Measurements from ENCODE around the gene TSPAN14. TPM values are rescaled to one million over a fixed set of nuclear protein-coding genes. Genes with fewer than 3 reads are reported as not detected.

Gene TSPAN14
- total and polyA plus RNA-seq, 2 of the 13 experiments (the other 11 are each of a cell fraction or from before 2014, with no cell fraction given): 24.1 to 80.6 TPM

- no peak for FAIRE-seq
- ChIA-PET POLR2A (interaction anchor here (2.3 kb wide), 1 partner anchor 18 kb away, joined by 5 read pairs; no protein-coding TSS in a partner anchor), CTCF (ENCODE audit: low intra/inter-chr PET ratio, low total read pairs) (no interaction called here)
- in situ Hi-C loops (cut with HindIII; ENCODE audit: extremely low pct_ligation_motif_present, low pct_unique_long_range_greater_than_20kb) (no loop called here), intact Hi-C loops (cut with micrococcal nuclease; ENCODE audit: unreplicated experiment) (no loop called here)
- H3K27ac ChIP-seq (ENCODE audit: extremely low read length, insufficient read depth, low read length): no peak overlapping the region
- no peaks in the 10 kb centered on the region for H4K20me1 ChIP-seq (ENCODE audit: insufficient read depth, low read length)
- H3K4me3 ChIP-seq (replicated peaks in 1 of 3; ENCODE audit: insufficient read depth in 1 of 3, low read depth in 2 of 3, low read length in 3 of 3): no peak overlapping the region
- peaks cover 37% of the 10 kb centered on the region for H3K4me1 ChIP-seq (ENCODE audit: insufficient read depth, low read length)
- DNase-seq (ENCODE audit: low spot score): no peak
- no peak overlapping the region for H3K4me2 ChIP-seq (ENCODE audit: low read depth, low read length)
- no peaks in the 10 kb centered on the region for H3K27me3 ChIP-seq (ENCODE audit: control insufficient read depth in 1 of 2, insufficient read depth in 2 of 2, low read length in 2 of 2)
- peaks cover 71% of the 10 kb centered on the region for H3K79me2 ChIP-seq (ENCODE audit: insufficient read depth, low read length)
- TF ChIP-seq DNMT1 (CRISPR knock-in tag; IDR thresholded peaks at IDR 0.05): no peak
- TF ChIP-seq ZNF83 (CRISPR knock-in tag; IDR thresholded peaks at IDR 0.05; ENCODE audit: borderline replicate concordance): no peak
- TF ChIP-seq TAF15 (IDR thresholded peaks at IDR 0.05; ENCODE audit: low read depth, low read length, poor library complexity, severe bottlenecking): no peak
- no peak for TF ChIP-seq FOSL1 (CRISPR knock-in tag; IDR thresholded peaks at IDR 0.05; ENCODE audit: borderline replicate concordance)
- no peak for TF ChIP-seq TEF (CRISPR knock-in tag; IDR thresholded peaks at IDR 0.05)
- TF ChIP-seq KDM5A (IDR thresholded peaks at IDR 0.05; ENCODE audit: borderline replicate concordance, low read length): no peak
- TF ChIP-seq ZNF615 (CRISPR knock-in tag; IDR thresholded peaks at IDR 0.05; ENCODE audit: borderline replicate concordance): no peak
- TF ChIP-seq ZFP1 (CRISPR knock-in tag; IDR thresholded peaks at IDR 0.05): no peak
- no peak for TF ChIP-seq NFYB (CRISPR knock-in tag; IDR thresholded peaks at IDR 0.05)
- TF ChIP-seq ZNF432 (CRISPR knock-in tag; IDR thresholded peaks at IDR 0.05; ENCODE audit: borderline replicate concordance): no peak
- TF ChIP-seq SRY (CRISPR knock-in tag; IDR thresholded peaks at IDR 0.05): no peak
- TF ChIP-seq GZF1 (CRISPR knock-in tag; IDR thresholded peaks at IDR 0.05): no peak
- no peak for TF ChIP-seq PHF5A (CRISPR knock-in tag; IDR thresholded peaks at IDR 0.05; ENCODE audit: low read depth, unreplicated experiment)
- TF ChIP-seq ZNF138 (CRISPR knock-in tag; IDR thresholded peaks at IDR 0.05; ENCODE audit: low read depth): no peak
- no peak for TF ChIP-seq TBP (CRISPR knock-in tag; IDR thresholded peaks at IDR 0.05)
- H3K9me3 ChIP-seq (ENCODE audit: low read length): no peaks in the 10 kb centered on the region
- H3K9ac ChIP-seq (ENCODE audit: insufficient read depth, low read depth, low read length): no peak overlapping the region
- no peak for ATAC-seq
- peaks cover 5 to 16% of the 10 kb centered on the region in 2 experiments; a peak in 4 of 5 replicates for H3K36me3 ChIP-seq (replicated peaks in 1 of 2; ENCODE audit: control insufficient read depth in 1 of 2, insufficient read depth in 2 of 2, low read length in 2 of 2)
- no TSS peak for BruUV-seq (replicated peaks)
- H2AFZ ChIP-seq (ENCODE audit: low read length): no peak overlapping the region
- 98% methylated on average over 5 of the region's 5 CpGs for WGBS (ENCODE audit: low lambda C conversion rate)
Observed at GRCh38 chr10:80480852-80481251, 26.7 kb downstream of the TSPAN14 start.
